VCaP (cell line): ENCODE measurements around the gene PDIA5.

ENCODE experiments used
- H3K27ac ChIP-seq: fragments of 450-650 bp; 2 replicates; pipeline ENCODE4 v1.5.1; 2017
- TF ChIP-seq, protein P1 (sequence below): fragments of 450-650 bp; conservative IDR thresholded peaks from 2 replicates; pipeline ENCODE4 v1.5.1; 2017; ENCODE audit warnings: mild to moderate bottlenecking, moderate library complexity

PDIA5 gene

DNA sequence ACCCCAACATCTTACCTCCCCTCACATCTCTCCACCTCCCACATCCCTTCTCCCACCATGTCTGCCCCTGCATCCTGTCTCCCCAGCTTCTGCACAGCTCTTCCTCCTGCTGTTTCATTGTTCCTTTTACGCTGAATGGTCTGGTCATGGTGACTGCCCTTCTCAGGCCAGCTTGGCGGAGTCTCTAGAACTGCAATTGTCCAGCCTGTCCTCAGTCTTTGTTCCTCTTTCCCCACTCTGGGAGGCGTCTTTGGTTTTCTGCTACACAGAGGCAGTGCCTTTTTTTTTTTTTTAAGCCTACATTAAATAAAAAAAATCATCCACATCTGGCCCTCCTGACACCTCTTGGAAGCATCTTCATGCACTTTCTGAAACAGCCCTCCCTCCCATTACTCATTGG, 85.9 kb downstream of the PDIA5 start:
- TF ChIP-seq, protein P1, sequence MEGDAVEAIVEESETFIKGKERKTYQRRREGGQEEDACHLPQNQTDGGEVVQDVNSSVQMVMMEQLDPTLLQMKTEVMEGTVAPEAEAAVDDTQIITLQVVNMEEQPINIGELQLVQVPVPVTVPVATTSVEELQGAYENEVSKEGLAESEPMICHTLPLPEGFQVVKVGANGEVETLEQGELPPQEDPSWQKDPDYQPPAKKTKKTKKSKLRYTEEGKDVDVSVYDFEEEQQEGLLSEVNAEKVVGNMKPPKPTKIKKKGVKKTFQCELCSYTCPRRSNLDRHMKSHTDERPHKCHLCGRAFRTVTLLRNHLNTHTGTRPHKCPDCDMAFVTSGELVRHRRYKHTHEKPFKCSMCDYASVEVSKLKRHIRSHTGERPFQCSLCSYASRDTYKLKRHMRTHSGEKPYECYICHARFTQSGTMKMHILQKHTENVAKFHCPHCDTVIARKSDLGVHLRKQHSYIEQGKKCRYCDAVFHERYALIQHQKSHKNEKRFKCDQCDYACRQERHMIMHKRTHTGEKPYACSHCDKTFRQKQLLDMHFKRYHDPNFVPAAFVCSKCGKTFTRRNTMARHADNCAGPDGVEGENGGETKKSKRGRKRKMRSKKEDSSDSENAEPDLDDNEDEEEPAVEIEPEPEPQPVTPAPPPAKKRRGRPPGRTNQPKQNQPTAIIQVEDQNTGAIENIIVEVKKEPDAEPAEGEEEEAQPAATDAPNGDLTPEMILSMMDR = no peak
- no peak overlapping the region for H3K27ac ChIP-seq

DNA sequence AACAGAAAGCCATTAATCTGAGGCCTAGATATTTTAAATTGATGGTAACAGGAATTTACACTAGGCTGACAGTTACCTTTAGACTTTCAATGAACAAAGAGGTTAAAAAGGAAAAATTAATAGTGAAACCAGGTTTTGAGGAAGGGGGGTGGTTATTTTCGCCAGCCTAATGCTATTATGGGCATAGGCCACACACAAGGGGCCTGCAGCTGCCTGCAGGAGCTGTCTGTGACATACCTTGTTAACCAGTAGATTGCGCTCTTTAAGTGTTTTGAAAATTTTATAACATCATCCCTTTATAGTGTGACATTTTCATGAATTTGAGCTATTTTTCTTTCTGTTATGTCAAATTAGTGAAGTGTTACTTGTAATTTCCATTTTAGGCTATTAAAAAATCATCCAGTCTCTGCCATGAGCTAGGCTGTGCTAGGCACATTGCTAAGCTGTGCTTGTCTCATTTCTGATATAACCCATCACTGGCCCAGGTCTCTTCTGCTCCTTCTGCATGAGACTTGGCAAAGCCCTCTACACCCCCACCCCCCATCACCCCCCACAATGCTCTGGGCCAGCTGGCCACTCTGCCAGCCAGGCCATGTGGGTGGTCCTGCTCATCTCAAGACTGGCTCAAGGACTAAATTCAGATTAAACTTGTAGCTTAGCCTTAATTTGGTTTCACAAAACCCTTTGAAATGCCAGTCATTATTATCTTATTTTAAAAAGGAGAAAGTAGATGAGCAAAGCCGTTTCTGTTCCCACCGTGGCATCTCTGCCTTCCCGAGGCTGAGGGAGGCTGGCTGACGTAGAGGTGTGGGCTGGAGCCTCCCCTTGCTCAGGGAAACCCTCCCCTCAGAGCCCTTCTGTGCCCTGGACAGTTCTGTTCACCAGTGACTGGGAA, 86.5 kb downstream of the PDIA5 start:
- H3K27ac ChIP-seq = peak overlapping the region; percentile 86; the same call in 1 of the 2 replicates
- TF ChIP-seq, protein P1 = 0 out of 2 replicates have a peak, but pooled peaks have one; percentile 18

DNA sequence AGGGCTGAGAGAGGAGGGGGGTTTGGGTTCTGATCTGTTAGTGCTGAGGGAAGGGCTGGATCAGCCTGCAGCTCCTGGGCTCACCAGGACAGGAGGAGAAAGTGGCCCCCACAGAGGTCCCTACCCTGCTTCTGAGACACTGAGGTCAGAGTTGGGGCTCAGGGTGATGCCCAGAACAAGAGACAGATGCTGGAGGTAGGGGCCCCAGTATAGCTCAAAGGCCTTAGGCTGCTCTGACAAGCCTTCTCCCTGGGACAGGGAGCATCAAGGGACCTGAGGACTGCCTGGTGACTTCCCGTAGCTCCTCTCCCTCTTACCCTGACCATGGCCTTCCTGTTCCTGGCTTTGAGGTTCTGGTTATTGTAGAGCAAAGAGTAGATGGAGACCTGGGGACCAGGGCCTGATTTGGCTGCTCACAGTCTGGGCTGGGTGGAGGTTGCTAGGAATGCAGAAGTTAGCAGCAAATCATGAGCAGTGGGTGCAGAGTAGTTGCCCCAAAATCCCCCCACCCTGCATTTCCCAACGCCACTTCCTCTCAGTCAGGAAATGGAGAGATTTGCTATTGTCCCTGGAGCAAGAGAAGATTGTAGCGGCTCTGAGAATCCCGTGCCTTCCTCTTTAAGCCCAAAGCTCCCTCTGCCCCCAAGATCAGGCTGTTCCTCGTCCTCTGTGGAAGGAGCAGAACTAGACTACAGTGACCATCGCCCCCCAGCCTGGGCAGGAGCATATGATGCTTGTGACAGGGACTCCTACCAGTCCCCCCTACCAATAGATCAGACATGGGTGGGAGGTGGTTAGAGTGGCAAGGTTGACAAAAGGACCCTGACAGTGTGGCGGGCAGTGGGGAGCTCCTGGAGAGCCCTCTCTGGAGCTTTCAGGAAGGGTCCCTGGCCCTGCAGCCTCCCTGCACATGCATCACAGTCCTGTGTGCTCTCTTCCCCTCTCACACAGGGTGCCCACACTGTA, 87.5 kb downstream of the PDIA5 start:
- peak overlapping the region; percentile 86 for H3K27ac ChIP-seq
- TF ChIP-seq, protein P1 = no peak

DNA sequence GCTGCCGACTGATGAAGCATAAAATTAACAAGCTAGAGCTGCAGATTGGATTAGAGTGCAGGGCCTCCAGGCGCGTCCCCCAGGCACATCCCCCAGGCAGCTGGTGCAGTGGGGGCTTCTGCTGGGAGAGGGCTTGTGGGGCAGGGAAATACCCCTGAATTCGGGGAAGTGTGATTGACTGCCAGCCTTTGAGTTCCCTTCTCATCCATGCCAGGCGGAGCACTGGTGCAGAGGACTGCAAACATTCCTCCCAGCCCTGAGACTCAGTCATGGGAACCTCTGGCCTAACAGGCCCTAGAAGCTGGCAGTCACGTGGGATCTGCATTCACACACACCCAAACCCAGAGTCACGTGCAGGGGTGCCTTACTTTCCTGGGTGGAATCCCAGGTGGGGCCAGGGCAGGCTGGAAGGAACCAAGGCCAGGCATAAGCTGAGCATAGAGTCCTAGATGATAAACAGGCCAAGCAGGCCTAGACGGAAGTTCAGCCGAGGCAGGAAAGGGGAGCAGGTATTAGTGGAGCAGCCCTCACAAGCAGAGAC, 88.7 kb downstream of the PDIA5 start:
- H3K27ac ChIP-seq = peak overlapping the region; percentile 86
- TF ChIP-seq, protein P1 = no peak

DNA sequence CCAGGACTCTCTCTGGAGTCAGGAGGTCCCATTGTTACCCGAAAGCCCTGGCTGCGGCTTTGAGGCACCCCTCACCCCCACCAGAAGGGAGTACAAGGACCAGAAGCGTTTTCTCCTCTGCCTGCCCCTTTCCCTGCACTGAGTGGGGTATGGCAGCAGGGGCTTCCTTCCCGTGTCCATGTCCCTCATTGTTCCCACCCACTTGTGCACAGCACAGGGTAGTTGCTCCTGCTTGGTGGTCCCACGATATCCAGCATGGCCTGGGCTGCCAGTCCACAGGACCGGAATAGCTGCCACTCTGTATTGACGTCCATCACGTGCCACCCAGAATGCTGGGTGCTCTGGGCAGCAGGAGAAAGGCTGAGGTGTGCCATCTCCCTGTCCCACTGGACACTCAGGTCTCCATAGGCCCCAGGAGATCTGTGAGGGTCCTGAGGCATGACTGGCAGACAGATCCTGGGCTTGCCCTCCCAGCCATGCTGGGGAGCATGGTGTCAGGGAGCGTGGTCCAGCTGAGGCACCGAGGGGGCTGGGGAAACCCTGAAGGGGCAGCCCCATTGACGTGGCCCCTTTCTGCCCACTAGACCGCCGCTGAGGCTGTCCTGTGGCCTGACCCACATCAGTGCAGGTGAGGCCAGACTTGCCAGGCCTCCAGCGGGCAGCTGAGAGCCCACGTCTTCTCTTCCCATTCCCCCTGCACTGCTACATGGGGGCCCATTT, 89.6 kb downstream of the PDIA5 start:
- H3K27ac ChIP-seq = peak overlapping the region; percentile 86
- TF ChIP-seq, protein P1 = no peak

DNA sequence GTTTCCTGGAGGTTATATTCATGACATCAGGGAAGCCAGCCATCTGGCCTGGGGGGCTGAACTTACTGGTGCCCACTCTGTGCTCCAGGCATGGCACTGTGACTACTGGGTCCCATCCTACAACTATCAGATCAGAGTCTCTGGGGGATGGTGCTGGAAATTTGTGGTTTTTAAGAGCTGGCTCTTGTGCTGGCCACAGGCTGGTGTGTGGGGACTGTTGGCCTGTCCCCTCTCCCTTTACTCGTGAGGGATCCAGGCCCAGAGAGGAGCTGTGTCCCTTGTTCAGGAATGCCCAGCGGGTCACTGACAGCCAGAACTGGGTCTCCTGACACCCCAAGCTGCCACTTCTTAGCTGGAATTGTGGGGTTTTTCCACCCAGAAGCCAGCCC, 90.4 kb downstream of the PDIA5 start:
- peak overlapping the region; percentile 86 for H3K27ac ChIP-seq
- TF ChIP-seq, protein P1 = no peak
